Heart right ventricle (tissue), 16 donors: ENCODE results near the gene FGF22. TPM values are rescaled to one million over a fixed set of nuclear protein-coding genes. Genes with fewer than 3 reads are reported as not detected.
"Not testable (repeated sequence)": the region's sequence is repeated elsewhere in the genome, so short reads cannot be mapped to it uniquely, and the experiment has no call there.

Experiments used
- ATAC-seq, 8 donors: fragments of 200-7000 bp; cut with Tn5 transposase; one replicate each; pipeline ENCODE4 v1.9.1; 2020; ENCODE audit warnings: mild to moderate bottlenecking in 8 of 8, moderate library complexity in 8 of 8, moderate number of reproducible peaks in 1 of 8
- DNase-seq, 2 donors: peaks; one replicate each; pipeline ENCODE4 v3.0.0-alpha.2; 2020
- H3K27ac ChIP-seq, 10 donors: fragments of 200-600 bp; sonication (generic) in 2 of 10; one replicate each; pipeline versions ENCODE4 v1.5.0 to v1.8.0; 2020 to 2022; ENCODE audit warnings: mild to moderate bottlenecking in 3 of 10
- H3K27me3 ChIP-seq, 7 donors: fragments of 200-600 bp; one replicate each; pipeline ENCODE4 v1.8.0; 2021 to 2022; ENCODE audit warnings: mild to moderate bottlenecking in 2 of 7
- H3K36me3 ChIP-seq, 9 donors: fragments of 200-600 bp; sonication (generic) in 1 of 9; one replicate each; pipeline versions ENCODE4 v1.5.0 to v1.8.0; 2020 to 2022; ENCODE audit warnings: mild to moderate bottlenecking in 2 of 9
- H3K4me1 ChIP-seq, 9 donors: fragments of 200-600 bp; sonication (generic) in 1 of 9; one replicate each; pipeline versions ENCODE4 v1.5.0 to v1.8.0; 2020 to 2022; ENCODE audit warnings: mild to moderate bottlenecking in 4 of 9
- H3K4me3 ChIP-seq, 10 donors: fragments of 200-600 bp; sonication (generic) in 2 of 10; one replicate each; pipeline versions ENCODE4 v1.5.0 to v1.8.0; 2020 to 2022; ENCODE audit warnings: mild to moderate bottlenecking in 7 of 10, moderate library complexity in 2 of 10
- H3K9me3 ChIP-seq, 11 donors: fragments of 200-600 bp in 10 of 11; sonication (generic) in 2 of 11; one replicate each; pipeline versions ENCODE4 v1.5.0 to v1.8.0; 2013 to 2022; ENCODE audit warnings: mild to moderate bottlenecking in 2 of 11, control low read depth in 1 of 11, moderate library complexity in 1 of 11
- WGBS, 2 donors: extraction: QIAGEN DNeasy Blood & Tissue Kit; methylation state at CpG; one replicate each; pipeline ENCODE4 v1.1.7; 2013; ENCODE audit warnings: inconsistent platforms in 1 of 2; 5-methylcytosine and 5-hydroxymethylcytosine counted together
- intact Hi-C, 10 donors: fragments of 100-400 bp; cut with DNase I; formaldehyde crosslinking; loops; one replicate each; pipeline versions ENCODE4 v1.11.1 to v1.14.2; 2022
- polyA plus RNA-seq, 2 donors: library from polyadenylated mRNA; stranded (reverse); fragments of 200-250 nt; gene quantifications; one replicate each; pipeline ENCODE4 v1.2.3, GENCODE V29; 2013
- total RNA-seq, 10 donors: library from RNA; stranded (reverse); fragmentation: NEBNext Ultra II Directional in 3 of 10; extraction: Animal tissue kit (Norgen Biotek cat#: 25700) in 3 of 10; gene quantifications; one replicate each; pipeline versions ENCODE4 v1.2.1 to v1.2.4, GENCODE V29; 2021 to 2023
- TF ChIP-seq, protein P1 (sequence below), 9 donors: fragments of 200-600 bp; sonication (generic) in 2 of 9; IDR thresholded peaks; one replicate each; pipeline versions ENCODE4 v1.5.0 to v1.8.0; 2021 to 2022; ENCODE audit warnings: antibody characterized with exemption in 9 of 9, mild to moderate bottlenecking in 5 of 9, moderate library complexity in 1 of 9
- donor health status: Arrhythmogenic right ventricular cardiomyopathy.
- donor health status: ischemic (EF 13 %, LVEDD 7.1; RV severe dilation, severe dysfunction).
- donor health status: healthy with polysubstance abuse.
- donor health status: DM: no; HTN: yes; CAD: no.
- donor health status: DM: no; HTN: no; CAD: no.
- donor health status: ischemic (EF 25% LVEDD 6.9; RV normal size, moderate dysfunction).
- donor health status: ischemic (EF 25% LVEDD 5.7; RV mildly dilated, moderate dysfunction).
- donor health status: healthy.
- donor health status: DM: yes; HTN: yes; CAD: no.
- donor health status: Ischemic cardiomyopathy.
- donor health status: ischemic (EF 35%, LVEDD 5.7; RV mildly dilated, moderate dysfunction).
- donor health status: nonischemic (EF 11% LVEDD 7.7; RV severe dilation, severe dysfunction).
- donor health status: DM: yes; HTN: yes; CAD: no.
- donor health status: PGD.
- donor health status: ischemic (EF 29% LVEDD 5.4; RV normal size, mild dysfunction).
- donor health status: nonischemic (EF 23%, LVEDD 6.1; RV moderate dilation, normal function).

FGF22 gene
- total and polyA plus RNA-seq, 12 donors: 0.16 to 0.44 (median 0.30) TPM; not detected in 5

DNA sequence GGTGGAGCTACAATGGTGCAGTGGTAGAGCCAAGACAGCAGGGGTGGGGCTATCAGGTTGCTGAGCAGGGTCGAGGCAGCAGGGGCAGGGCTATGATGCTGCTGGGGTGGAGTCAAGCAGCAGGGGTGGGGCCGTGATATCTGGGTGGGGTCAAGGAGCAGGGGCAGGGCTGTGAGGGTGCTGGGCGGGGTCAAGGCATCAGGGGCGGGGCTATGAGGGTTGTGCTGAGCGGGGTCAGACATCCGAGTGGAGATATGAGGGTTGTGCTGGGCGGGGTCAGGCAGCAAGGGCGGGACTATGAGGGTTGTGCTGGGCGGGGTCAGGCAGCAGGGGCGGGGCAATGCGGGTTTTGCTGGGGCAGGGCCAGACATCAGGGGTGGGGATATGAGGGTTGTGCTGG, 35.3 kb upstream of the FGF22 start:
- no peak overlapping the region for H3K4me3 ChIP-seq
- H3K27ac ChIP-seq: no peak overlapping the region
- no peaks in the 10 kb centered on the region for H3K27me3 ChIP-seq
- ATAC-seq: no peak
- H3K4me1 ChIP-seq: peaks cover 0 to 10% (median 5%) of the 10 kb centered on the region in 9 donors
- TF ChIP-seq, protein P1, sequence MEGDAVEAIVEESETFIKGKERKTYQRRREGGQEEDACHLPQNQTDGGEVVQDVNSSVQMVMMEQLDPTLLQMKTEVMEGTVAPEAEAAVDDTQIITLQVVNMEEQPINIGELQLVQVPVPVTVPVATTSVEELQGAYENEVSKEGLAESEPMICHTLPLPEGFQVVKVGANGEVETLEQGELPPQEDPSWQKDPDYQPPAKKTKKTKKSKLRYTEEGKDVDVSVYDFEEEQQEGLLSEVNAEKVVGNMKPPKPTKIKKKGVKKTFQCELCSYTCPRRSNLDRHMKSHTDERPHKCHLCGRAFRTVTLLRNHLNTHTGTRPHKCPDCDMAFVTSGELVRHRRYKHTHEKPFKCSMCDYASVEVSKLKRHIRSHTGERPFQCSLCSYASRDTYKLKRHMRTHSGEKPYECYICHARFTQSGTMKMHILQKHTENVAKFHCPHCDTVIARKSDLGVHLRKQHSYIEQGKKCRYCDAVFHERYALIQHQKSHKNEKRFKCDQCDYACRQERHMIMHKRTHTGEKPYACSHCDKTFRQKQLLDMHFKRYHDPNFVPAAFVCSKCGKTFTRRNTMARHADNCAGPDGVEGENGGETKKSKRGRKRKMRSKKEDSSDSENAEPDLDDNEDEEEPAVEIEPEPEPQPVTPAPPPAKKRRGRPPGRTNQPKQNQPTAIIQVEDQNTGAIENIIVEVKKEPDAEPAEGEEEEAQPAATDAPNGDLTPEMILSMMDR (IDR thresholded peaks at IDR 0.05): no peak
- peaks cover 0 to 5% (median 0%) of the 10 kb centered on the region in 11 donors for H3K9me3 ChIP-seq
- intact Hi-C loops: no loop called here
- no peak for DNase-seq
- 88 to 92% methylated on average over 10 to 11 of the region's 11 CpGs for WGBS, 2 donors
- no peaks in the 10 kb centered on the region for H3K36me3 ChIP-seq

DNA sequence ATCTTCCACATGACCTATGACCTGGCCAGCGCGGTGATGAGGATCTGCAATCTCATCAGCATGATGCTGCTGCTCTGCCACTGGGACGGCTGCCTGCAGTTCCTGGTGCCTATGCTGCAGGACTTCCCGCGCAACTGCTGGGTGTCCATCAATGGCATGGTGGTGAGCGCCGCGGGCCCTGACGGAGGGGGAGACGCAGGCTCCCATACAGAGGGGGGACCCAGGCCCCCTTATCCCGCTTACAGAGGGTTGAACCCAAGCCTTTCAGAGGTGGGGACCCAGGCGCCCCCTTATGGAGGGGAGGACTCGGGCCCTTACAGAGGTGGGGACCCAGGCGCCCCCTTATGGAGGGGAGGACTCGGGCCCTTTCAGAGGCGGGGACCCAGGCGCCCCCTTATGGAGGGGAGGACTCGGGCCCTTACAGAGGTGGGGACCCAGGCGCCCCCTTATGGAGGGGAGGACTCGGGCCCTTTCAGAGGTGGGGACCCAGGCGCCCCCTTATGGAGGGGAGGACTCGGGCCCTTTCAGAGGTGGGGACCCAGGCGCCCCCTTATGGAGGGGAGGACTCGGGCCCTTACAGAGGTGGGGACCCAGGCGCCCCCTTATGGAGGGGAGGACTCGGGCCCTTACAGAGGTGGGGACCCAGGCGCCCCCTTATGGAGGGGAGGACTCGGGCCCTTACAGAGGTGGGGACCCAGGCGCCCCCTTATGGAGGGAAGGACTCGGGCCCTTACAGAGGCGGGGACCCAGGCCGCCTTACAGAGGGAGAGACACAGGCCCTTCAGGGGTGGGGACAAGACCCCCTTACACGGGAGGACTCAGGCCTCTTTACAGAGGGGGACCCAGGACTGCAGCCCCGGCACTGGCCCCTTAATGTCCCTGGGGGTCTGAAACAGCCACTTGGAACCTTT, 34.4 kb upstream of the FGF22 start:
- H3K9me3 ChIP-seq, intact Hi-C loops, DNase-seq, ATAC-seq, H3K4me3 ChIP-seq, H3K36me3 ChIP-seq, H3K27me3 ChIP-seq, H3K27ac ChIP-seq: not testable (repeated sequence)
- TF ChIP-seq, protein P1 (IDR thresholded peaks at IDR 0.05): peak in 1 of 9 donors; percentile 15
- WGBS, 2 donors: 85% methylated on average over 23 to 31 of the region's 34 CpGs
- H3K4me1 ChIP-seq: peaks cover 0 to 18% (median 6%) of the 10 kb centered on the region in 9 donors

DNA sequence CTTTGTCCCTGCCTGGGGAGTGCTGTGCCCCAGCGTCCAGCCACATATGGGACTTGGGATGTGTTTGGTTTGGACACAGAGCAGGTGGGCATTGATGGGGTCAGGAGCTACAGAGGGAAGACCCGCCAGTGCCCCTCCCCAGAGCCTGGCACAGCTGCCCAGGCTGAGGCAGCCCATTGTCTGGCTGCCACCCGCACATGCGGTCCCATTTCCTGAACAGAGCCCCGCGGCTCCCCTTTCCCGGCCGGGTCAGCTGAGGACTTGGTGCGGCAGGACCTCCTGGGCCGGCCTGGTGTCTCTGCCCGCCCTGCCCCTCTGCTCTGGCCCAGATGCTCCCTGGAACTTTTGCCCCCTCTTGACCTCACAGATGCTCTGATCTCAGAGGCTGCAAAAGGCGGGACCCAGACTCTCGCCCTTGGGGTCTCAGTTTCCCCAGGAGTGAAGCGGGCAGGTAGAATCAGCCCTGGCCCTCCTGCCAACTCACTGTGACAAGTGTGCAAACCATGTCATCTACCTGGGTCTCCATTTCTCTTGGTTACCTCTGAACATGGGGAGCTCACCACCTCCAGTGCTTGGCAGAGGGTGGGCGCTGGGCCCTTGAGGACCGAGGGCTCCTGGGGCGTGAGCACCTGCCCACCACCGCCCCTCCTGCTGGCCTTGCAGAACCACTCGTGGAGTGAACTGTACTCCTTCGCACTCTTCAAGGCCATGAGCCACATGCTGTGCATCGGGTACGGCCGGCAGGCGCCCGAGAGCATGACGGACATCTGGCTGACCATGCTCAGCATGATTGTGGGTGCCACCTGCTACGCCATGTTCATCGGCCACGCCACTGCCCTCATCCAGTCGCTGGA, 32.2 kb upstream of the FGF22 start:
- 87 to 88% methylated on average over 30 of the region's 30 CpGs for WGBS, 2 donors
- DNase-seq (no peak), ATAC-seq (no peak)
- intact Hi-C loops: loop anchor here in 1 of 10 donors (2.0 kb wide), 1 partner anchor 25 kb away; the partner anchor contains the start of gene POLRMT
- peaks cover 3 to 32% (median 17%) of the 10 kb centered on the region in 9 donors for H3K4me1 ChIP-seq
- H3K36me3 ChIP-seq: no peaks in the 10 kb centered on the region
- H3K27me3 ChIP-seq: peaks cover 0 to 5% (median 0%) of the 10 kb centered on the region in 7 donors
- no peaks in the 10 kb centered on the region for H3K9me3 ChIP-seq
- TF ChIP-seq, protein P1 (IDR thresholded peaks at IDR 0.05): no peak
- no peak overlapping the region for H3K27ac ChIP-seq
- no peak overlapping the region for H3K4me3 ChIP-seq
